Osteocyte (in vitro differentiated cells): ENCODE results near the gene TNFSF13. TPM values are rescaled to one million over a fixed set of nuclear protein-coding genes. Genes with fewer than 3 reads are reported as not detected.
A peak's percentile ranks its signal among the peaks of the same experiment; 100 is the strongest.

Experiments used
- DNase-seq: peaks from one replicate; pipeline ENCODE4 v3.0.0; 2021; ENCODE audit warnings: mixed read lengths; ENCODE audit not compliant: unreplicated experiment; ENCODE audit errors: extremely low spot score
- H3K27ac Mint-ChIP-seq: one replicate; pipeline ENCODE4 v1.8.0; 2021; ENCODE audit warnings: mild to moderate bottlenecking, mixed read lengths; ENCODE audit not compliant: unreplicated experiment
- H3K27me3 Mint-ChIP-seq: one replicate; pipeline ENCODE4 v1.8.0; 2021; ENCODE audit warnings: mixed read lengths; ENCODE audit not compliant: unreplicated experiment
- H3K36me3 Mint-ChIP-seq: one replicate; pipeline ENCODE4 v1.8.0; 2021; ENCODE audit warnings: mixed read lengths; ENCODE audit not compliant: unreplicated experiment
- H3K4me1 Mint-ChIP-seq: one replicate; pipeline ENCODE4 v1.8.0; 2021; ENCODE audit warnings: mixed read lengths; ENCODE audit not compliant: unreplicated experiment
- H3K4me3 Mint-ChIP-seq: one replicate; pipeline ENCODE4 v1.8.0; 2021; ENCODE audit warnings: mild to moderate bottlenecking, moderate library complexity, mixed read lengths; ENCODE audit not compliant: unreplicated experiment
- H3K9me3 Mint-ChIP-seq: one replicate; pipeline ENCODE4 v1.8.0; 2021; ENCODE audit warnings: mixed read lengths; ENCODE audit not compliant: unreplicated experiment
- CTCF ChIP-seq: fragments of 200-600 bp; sonication (generic); IDR thresholded peaks from 2 replicates; pipeline ENCODE4 v1.5.0; 2021; ENCODE audit warnings: antibody characterized with exemption, mild to moderate bottlenecking, moderate library complexity
- total RNA-seq: library from RNA; stranded (reverse); gene quantifications from 2 replicates; pipeline ENCODE4 v1.2.1, GENCODE V29; 2021

Gene TNFSF13
- total RNA-seq, 1 donor from 2014 or later = 1.5 TPM

GRCh38 chr17:7512824-7513540 lies 45.6 kb upstream of the TNFSF13 start:
- H3K9me3 Mint-ChIP-seq = no peaks in the 10 kb centered on the region
- no peaks in the 10 kb centered on the region for H3K27me3 Mint-ChIP-seq
- H3K27ac Mint-ChIP-seq = no peak overlapping the region
- TF ChIP-seq CTCF = no peak
- peaks cover 45% of the 10 kb centered on the region for H3K36me3 Mint-ChIP-seq
- no peaks in the 10 kb centered on the region for H3K4me1 Mint-ChIP-seq
- no peak for DNase-seq
- no peak overlapping the region for H3K4me3 Mint-ChIP-seq

GRCh38 chr17:7513850-7514419 lies 44.6 kb upstream of the TNFSF13 start:
- no peak overlapping the region for H3K27ac Mint-ChIP-seq
- no peak for DNase-seq
- no peak overlapping the region for H3K4me3 Mint-ChIP-seq
- TF ChIP-seq CTCF = no peak
- H3K4me1 Mint-ChIP-seq = no peaks in the 10 kb centered on the region
- H3K27me3 Mint-ChIP-seq = no peaks in the 10 kb centered on the region
- no peaks in the 10 kb centered on the region for H3K9me3 Mint-ChIP-seq
- peaks cover 36% of the 10 kb centered on the region for H3K36me3 Mint-ChIP-seq

- Mint-ChIP-seq H3K27me3 (no peaks in the 10 kb centered on the region), H3K27ac (no peak overlapping the region), H3K4me3 (no peak overlapping the region), H3K4me1 (no peaks in the 10 kb centered on the region), H3K9me3 (no peaks in the 10 kb centered on the region), H3K36me3 (peaks cover 24% of the 10 kb centered on the region)
- DNase-seq = no peak
- TF ChIP-seq CTCF = no peak
These were observed 42.5 kb upstream of the TNFSF13 start for GRCh38 chr17:7515911-7516610.

- H3K27ac Mint-ChIP-seq = no peak overlapping the region
- H3K4me1 Mint-ChIP-seq = no peaks in the 10 kb centered on the region
- no peak overlapping the region for H3K4me3 Mint-ChIP-seq
- peak; percentile 47 for TF ChIP-seq CTCF
- H3K36me3 Mint-ChIP-seq = no peaks in the 10 kb centered on the region
- peaks cover 4% of the 10 kb centered on the region for H3K27me3 Mint-ChIP-seq
- no peaks in the 10 kb centered on the region for H3K9me3 Mint-ChIP-seq
- no peak for DNase-seq
These were observed 35.5 kb upstream of the TNFSF13 start for GRCh38 chr17:7523033-7523432.

- no peak for DNase-seq
- H3K27me3 Mint-ChIP-seq = peaks cover 4% of the 10 kb centered on the region
- no peak overlapping the region for H3K4me3 Mint-ChIP-seq
These were observed 29.7 kb upstream of the TNFSF13 start for GRCh38 chr17:7528842-7529241.

More at GRCh38 chr17:7528842-7529241, 29.7 kb upstream of the TNFSF13 start:
- no peak for TF ChIP-seq CTCF
- Mint-ChIP-seq H3K36me3 (peaks cover 3% of the 10 kb centered on the region), H3K4me1 (peaks cover 11% of the 10 kb centered on the region), H3K27ac (no peak overlapping the region), H3K9me3 (no peaks in the 10 kb centered on the region)
